HepG2 (cell line): Measurements from ENCODE around the gene HOXA5. TPM values are rescaled to one million over a fixed set of nuclear protein-coding genes. Genes with fewer than 3 reads are reported as not detected.
A peak's percentile ranks its signal among the peaks of the same experiment; 100 is the strongest.

ENCODE experiments used
- ATAC-seq: fragments of 200-7000 bp; cut with Tn5 transposase; 3 replicates; pipeline ENCODE4 v1.9.1; 2020; ENCODE audit warnings: mild to moderate bottlenecking, moderate library complexity
- BruUV-seq: library from RNA; stranded (reverse); fragments of 400-500 nt; replicated peaks from 2 replicates; lab custom pipeline; 2021; lab: Mats Ljungman, UMichigan
- CTCF ChIA-PET: fragments of 300-600 bp; formaldehyde crosslinking; extraction: SDS; loops from one replicate; lab custom pipeline; 2021; ENCODE audit warnings: low total read pairs, inconsistent platforms, low intra/inter-chr PET ratio; lab: Yijun Ruan, JAX
- POLR2A ChIA-PET: fragments of 350-600 bp; sonication (Branson Sonifier 250); formaldehyde crosslinking; loops from one replicate; lab custom pipeline; 2020; ENCODE audit warnings: antibody characterized with exemption, inconsistent platforms; lab: Yijun Ruan, JAX
- DNase-seq: peaks from one replicate; pipeline ENCODE4 v3.0.0-alpha.2; 2015; ENCODE audit warnings: low spot score
- FAIRE-seq: peaks from 3 replicates; lab custom pipeline; 2011; peaks lifted over from hg19 to GRCh38; lab: Jason Lieb, UNC
- H2AFZ ChIP-seq: one replicate; pipeline ENCODE4 v1.6.1; 2011; ENCODE audit warnings: low read length, inconsistent platforms
- H3K27ac ChIP-seq: fragments of 300-600 bp; 3 replicates; pipeline ENCODE4 v1.8.0; 2011; ENCODE audit warnings: mixed run types, mild to moderate bottlenecking, mixed read lengths, low read length, inconsistent platforms; ENCODE audit not compliant: insufficient read depth; ENCODE audit errors: extremely low read length
- H3K27me3 ChIP-seq, 2 experiments: fragments of 200-600 bp in 1 of 2; 2 replicates in 1 of 2; 3 replicates in 1 of 2; pipeline versions ENCODE4 v1.6.0 to v1.8.0; 2011; ENCODE audit warnings: low read length in 2 of 2, mild to moderate bottlenecking in 2 of 2, moderate library complexity in 2 of 2, inconsistent platforms in 1 of 2; ENCODE audit not compliant: insufficient read depth in 2 of 2, control insufficient read depth in 1 of 2
- H3K36me3 ChIP-seq, 2 experiments: fragments of 200-600 bp in 1 of 2; replicated peaks in 1 of 2; 2 replicates in 1 of 2; 3 replicates in 1 of 2; pipeline versions ENCODE4 v1.5.1 to v1.8.0; 2011; ENCODE audit warnings: low read length in 2 of 2, inconsistent platforms in 1 of 2; ENCODE audit not compliant: insufficient read depth in 2 of 2, control insufficient read depth in 1 of 2
- H3K4me1 ChIP-seq: 2 replicates; pipeline ENCODE4 v1.5.1; 2012; ENCODE audit warnings: low read length, inconsistent platforms; ENCODE audit not compliant: insufficient read depth
- H3K4me2 ChIP-seq: 2 replicates; pipeline ENCODE4 v1.6.0; 2011; ENCODE audit warnings: low read depth, low read length, inconsistent platforms
- H3K4me3 ChIP-seq, 3 experiments: fragments of 200-600 bp in 1 of 3; sonication (generic), shearing (Covaris generic) in 1 of 3; replicated peaks in 1 of 3; 2 replicates each; pipeline ENCODE4 v1.5.1; 2011 to 2016; ENCODE audit warnings: low read length in 3 of 3, inconsistent platforms in 2 of 3, low read depth in 2 of 3, mild to moderate bottlenecking in 2 of 3, control low read depth in 1 of 3, mixed read lengths in 1 of 3; ENCODE audit not compliant: insufficient read depth in 1 of 3
- H3K79me2 ChIP-seq: one replicate; pipeline ENCODE4 v1.6.1; 2011; ENCODE audit warnings: low read length, inconsistent platforms; ENCODE audit not compliant: insufficient read depth
- H3K9ac ChIP-seq: 2 replicates; pipeline ENCODE4 v1.6.0; 2011; ENCODE audit warnings: mild to moderate bottlenecking, low read depth, low read length, inconsistent platforms; ENCODE audit not compliant: insufficient read depth
- H3K9me3 ChIP-seq: 2 replicates; pipeline ENCODE4 v1.5.1; 2012; ENCODE audit warnings: mild to moderate bottlenecking, low read length
- H4K20me1 ChIP-seq: 2 replicates; pipeline ENCODE4 v1.6.0; 2011; ENCODE audit warnings: inconsistent platforms, mild to moderate bottlenecking, low read length, moderate library complexity; ENCODE audit not compliant: insufficient read depth
- ETV5 ChIP-seq: IDR thresholded peaks from 2 replicates; pipeline ENCODE4 v1.6.1; 2018; ENCODE audit warnings: missing biosample characterization, missing genetic modification reagents, inconsistent platforms, borderline replicate concordance
- MBNL3 ChIP-seq: fragments of 250-450 bp; sonication (Bioruptor Pico); conservative IDR thresholded peaks from 2 replicates; pipeline ENCODE4 v1.8.0; 2022; ENCODE audit warnings: mild to moderate bottlenecking, inconsistent platforms
- MTF2 ChIP-seq: sonication (generic); formaldehyde crosslinking; IDR thresholded peaks from 2 replicates; pipeline ENCODE4 v1.5.0; 2020; ENCODE audit warnings: missing genetic modification reagents, borderline replicate concordance
- NFYB ChIP-seq: sonication (generic); formaldehyde crosslinking; IDR thresholded peaks from 2 replicates; pipeline ENCODE4 v1.4.0; 2020; ENCODE audit warnings: missing genetic modification reagents
- SP2 ChIP-seq: sonication (generic); formaldehyde crosslinking; IDR thresholded peaks from 2 replicates; pipeline ENCODE4 v1.5.1; 2020; ENCODE audit warnings: mild to moderate bottlenecking, missing genetic modification reagents
- TMF1 ChIP-seq: sonication (generic); formaldehyde crosslinking; IDR thresholded peaks from 2 replicates; pipeline ENCODE4 v1.8.1; 2022; ENCODE audit warnings: low read depth, missing genetic modification reagents
- ZNF263 ChIP-seq: sonication (generic); formaldehyde crosslinking; IDR thresholded peaks from 2 replicates; pipeline ENCODE4 v1.4.0; 2020; ENCODE audit warnings: missing genetic modification reagents
- ZNF335 ChIP-seq: sonication (generic); formaldehyde crosslinking; IDR thresholded peaks from 2 replicates; pipeline ENCODE4 v1.4.0; 2020; ENCODE audit warnings: missing genetic modification reagents
- ZNF431 ChIP-seq: sonication (generic); formaldehyde crosslinking; IDR thresholded peaks from 2 replicates; pipeline ENCODE4 v1.9.0; 2022; ENCODE audit warnings: missing genetic modification reagents, low read depth, mild to moderate bottlenecking, borderline replicate concordance
- ZNF597 ChIP-seq: sonication (generic); formaldehyde crosslinking; IDR thresholded peaks from 2 replicates; pipeline ENCODE4 v1.5.0; 2020; ENCODE audit warnings: missing genetic modification reagents
- ZNF720 ChIP-seq: sonication (generic); formaldehyde crosslinking; IDR thresholded peaks from 2 replicates; pipeline ENCODE4 v1.4.0; 2020; ENCODE audit warnings: missing genetic modification reagents
- WGBS: methylation state at CpG from one replicate; pipeline ENCODE4 v1.1.6; 2017; ENCODE audit warnings: low lambda C conversion rate; 5-methylcytosine and 5-hydroxymethylcytosine counted together
- in situ Hi-C: cut with HindIII; loops from 2 replicates; pipeline ENCODE4 v1.10.0; 2017; ENCODE audit warnings: low pct_unique_long_range_greater_than_20kb; ENCODE audit not compliant: extremely low pct_ligation_motif_present
- intact Hi-C: fragments of 100-400 bp; cut with micrococcal nuclease; formaldehyde crosslinking; loops from one replicate; pipeline ENCODE4 v1.10.0; 2022; ENCODE audit not compliant: unreplicated experiment
- polyA plus RNA-seq, 8 experiments: library from polyadenylated mRNA; depleted of rRNA in 3 of 8; stranded (reverse) in 7 of 8; unstranded in 1 of 8; fragments of >200 nt; fragmentation: Illumina TruSeq in 4 of 8; extraction: Trizol in 4 of 8; gene quantifications; 2 replicates each; pipeline versions ENCODE4 v1.2.1 to v1.2.3, GENCODE V29; 2011 to 2016; ENCODE audit warnings: low read depth in 4 of 8, missing spikeins in 1 of 8, mixed read lengths in 1 of 8; ENCODE audit not compliant: insufficient read depth in 1 of 8
- total RNA-seq, 5 experiments: library from RNA; depleted of rRNA; stranded (reverse); fragments of >200 nt; fragmentation: Illumina TruSeq; extraction: Trizol; gene quantifications; 2 replicates each; pipeline ENCODE4 v1.2.3, GENCODE V29; 2016; ENCODE audit warnings: low read depth in 1 of 5

HOXA5 gene
- total and polyA plus RNA-seq, 2 of the 13 experiments (the other 11 are each of a cell fraction or from before 2014, with no cell fraction given): 3.2 to 3.6 TPM

DNA sequence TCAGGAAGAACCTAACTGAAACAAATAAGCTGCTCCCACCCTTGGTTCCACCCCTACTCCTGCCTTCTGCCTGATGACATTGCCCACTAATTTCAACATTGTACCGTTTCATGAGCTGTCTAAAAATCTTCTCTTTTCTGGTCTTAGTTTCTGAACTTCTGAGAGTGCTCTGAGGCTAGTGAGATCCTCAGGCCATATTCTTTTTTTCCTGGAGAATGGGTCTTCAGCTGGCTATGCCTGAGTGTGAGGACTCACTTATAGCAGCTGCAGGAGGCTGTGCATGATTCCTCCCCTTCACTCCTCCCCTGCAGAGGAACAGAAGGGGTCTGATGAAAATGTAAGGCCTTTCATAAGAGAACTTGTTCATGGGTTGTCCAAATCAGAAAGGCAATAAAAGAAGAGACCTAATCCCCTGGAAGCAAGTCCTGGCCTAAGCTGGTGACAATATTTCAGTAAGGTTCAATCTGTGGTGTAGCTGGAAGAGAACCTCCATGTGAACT is 24.0 kb downstream of the HOXA5 start:
- H3K4me2 ChIP-seq: peak overlapping the region; percentile 87
- peaks cover 48% of the 10 kb centered on the region for H3K4me1 ChIP-seq
- no peak overlapping the region for H3K27ac ChIP-seq
- FAIRE-seq: no peak
- H3K9ac ChIP-seq: no peak overlapping the region
- peaks cover 57% of the 10 kb centered on the region for H3K79me2 ChIP-seq
- WGBS: 82% methylated on average over 1 of the region's 1 CpG
- H4K20me1 ChIP-seq: peaks cover 13% of the 10 kb centered on the region
- 0 out of 6 replicates have a peak overlapping the region, but pooled peaks of 1 of the 3 experiments have one; percentile 87 for H3K4me3 ChIP-seq
- CTCF ChIA-PET: no interaction called here
- H2AFZ ChIP-seq: no peak overlapping the region
- intact Hi-C loops: no loop called here
- TF ChIP-seq SP2 (CRISPR knock-in tag): no peak
- TF ChIP-seq ZNF263 (CRISPR knock-in tag): peak; percentile 91
- H3K27me3 ChIP-seq: no peaks in the 10 kb centered on the region; a peak in 1 of 5 replicates
- no peak for DNase-seq
- no peaks in the 10 kb centered on the region for H3K9me3 ChIP-seq
- in situ Hi-C loops: no loop called here
- BruUV-seq: no TSS peak
- H3K36me3 ChIP-seq: peaks cover 0 to 7% of the 10 kb centered on the region in 2 experiments; a peak in 2 of 5 replicates
- ATAC-seq: no peak
- POLR2A ChIA-PET: interaction anchor here (0.9 to 5.8 kb wide), 6 partner anchors 8 to 29 kb away, joined by 3 to 118 read pairs (median 4); partner anchors contain the start of gene HOXA4

DNA sequence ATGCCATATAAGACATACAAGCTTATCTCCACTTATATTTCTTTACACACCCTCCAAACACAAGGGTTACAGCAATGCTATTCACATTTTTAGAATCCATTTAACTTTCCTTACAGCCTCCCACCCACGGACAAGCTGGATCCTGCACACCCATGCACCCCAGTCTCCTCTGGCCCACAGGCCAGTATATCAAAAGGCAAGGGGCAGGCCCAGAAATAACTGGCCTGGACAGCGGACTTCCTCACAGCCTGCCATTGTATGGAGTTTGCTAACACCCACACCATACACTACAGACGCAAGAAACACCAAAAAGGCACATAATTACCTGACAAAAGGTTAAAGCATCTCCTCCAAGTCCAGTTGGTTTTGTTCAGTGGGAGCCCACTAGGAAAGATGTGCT is 24.9 kb downstream of the HOXA5 start:
- no peak overlapping the region for H3K9ac ChIP-seq
- WGBS: 95% methylated on average over 3 of the region's 3 CpGs

More for the DNA sequence above, 24.9 kb downstream of the HOXA5 start:
- DNase-seq (no peak), FAIRE-seq (no peak)
- CTCF ChIA-PET: no interaction called here
- intact Hi-C loops: no loop called here
- Histone ChIP-seq H2AFZ (no peak overlapping the region), H3K27me3 (no peaks in the 10 kb centered on the region; a peak in 1 of 5 replicates), H4K20me1 (peaks cover 13% of the 10 kb centered on the region), H3K4me1 (peaks cover 40% of the 10 kb centered on the region), H3K36me3 (peaks cover 0 to 6% of the 10 kb centered on the region in 2 experiments; a peak in 2 of 5 replicates), H3K9me3 (no peaks in the 10 kb centered on the region), H3K4me3 (no peak overlapping the region)
- POLR2A ChIA-PET: interaction anchor here (5.8 kb wide), 1 partner anchor 14 kb away, joined by 118 read pairs; the partner anchor contains the start of gene HOXA4
- BruUV-seq: no TSS peak
- TF ChIP-seq TMF1 (CRISPR knock-in tag) (no peak), MBNL3 (CRISPR knock-in tag) (no peak), ZNF335 (CRISPR knock-in tag) (no peak), NFYB (CRISPR knock-in tag) (no peak), ZNF431 (CRISPR knock-in tag) (no peak), ZNF720 (CRISPR knock-in tag) (no peak), MTF2 (CRISPR knock-in tag) (no peak), ZNF597 (CRISPR knock-in tag) (no peak), ETV5 (no peak)
- TF ChIP-seq, all 625 proteins: peak for 0
- in situ Hi-C loops: no loop called here
- no peak for ATAC-seq
- H3K79me2 ChIP-seq: peaks cover 57% of the 10 kb centered on the region
- no peak overlapping the region for H3K27ac ChIP-seq
- H3K4me2 ChIP-seq: peak overlapping the region; percentile 39
